DMS53 treated with DMSO at 0.1 percent for 48 hours (cell line): ENCODE measurements around the gene LOXHD1.

ENCODE experiments used
- DNase-seq: peaks from one replicate; lab custom pipeline; 2025; ENCODE audit not compliant: unreplicated experiment; lab: John Stamatoyannopoulos, UW

The LOXHD1 gene

GRCh38 chr18:46627136-46627535, 29.9 kb downstream of the LOXHD1 start:
- DNase-seq = no peak

- no peak for DNase-seq
Measured at GRCh38 chr18:46625069-46625468, 32.0 kb downstream of the LOXHD1 start.

- DNase-seq = no peak
Measured at GRCh38 chr18:46624127-46624526, 32.9 kb downstream of the LOXHD1 start.

- DNase-seq = no peak
Measured at GRCh38 chr18:46623541-46623940, 33.5 kb downstream of the LOXHD1 start.

GRCh38 chr18:46622999-46623398, 34.0 kb downstream of the LOXHD1 start:
- peak; percentile 49 for DNase-seq

- DNase-seq = no peak
Measured at GRCh38 chr18:46622451-46622850, 34.6 kb downstream of the LOXHD1 start.

GRCh38 chr18:46621871-46622270, 35.1 kb downstream of the LOXHD1 start:
- no peak for DNase-seq

- DNase-seq = no peak
Measured at GRCh38 chr18:46621111-46621766, 35.8 kb downstream of the LOXHD1 start.

GRCh38 chr18:46619559-46619958, 37.5 kb downstream of the LOXHD1 start:
- no peak for DNase-seq

- DNase-seq = no peak
Measured at GRCh38 chr18:46615720-46616119, 41.3 kb downstream of the LOXHD1 start.

- DNase-seq = no peak
Measured at GRCh38 chr18:46609048-46609447, 48.0 kb downstream of the LOXHD1 start.

- no peak for DNase-seq
Measured at GRCh38 chr18:46607926-46608325, 49.1 kb downstream of the LOXHD1 start.

GRCh38 chr18:46601141-46601805, 55.7 kb downstream of the LOXHD1 start:
- DNase-seq = no peak

- peak; percentile 51 for DNase-seq
Measured at GRCh38 chr18:46596119-46596518, 60.9 kb downstream of the LOXHD1 start.

GRCh38 chr18:46591783-46592391, 65.1 kb downstream of the LOXHD1 start:
- peak; percentile 22 for DNase-seq

- no peak for DNase-seq
Measured at GRCh38 chr18:46590103-46590502, 66.9 kb downstream of the LOXHD1 start.

- no peak for DNase-seq
Measured at GRCh38 chr18:46588971-46589660, 67.9 kb downstream of the LOXHD1 start.

- no peak for DNase-seq
Measured at GRCh38 chr18:46587600-46587999, 69.4 kb downstream of the LOXHD1 start.

GRCh38 chr18:46583711-46584110, 73.3 kb downstream of the LOXHD1 start:
- DNase-seq = no peak

- no peak for DNase-seq
Measured at GRCh38 chr18:46581648-46582047, 75.4 kb downstream of the LOXHD1 start.

- DNase-seq = no peak
Measured at GRCh38 chr18:46578987-46579386, 78.0 kb downstream of the LOXHD1 start.

- DNase-seq = no peak
Measured at GRCh38 chr18:46577546-46577945, 79.5 kb downstream of the LOXHD1 start.
